ENCODE data around the gene AHRR. TPM values are rescaled to one million over a fixed set of nuclear protein-coding genes. Genes with fewer than 3 reads are reported as not detected.

Gene AHRR
- total RNA-seq, 1 donor, result 31.9 TPM

DNA sequence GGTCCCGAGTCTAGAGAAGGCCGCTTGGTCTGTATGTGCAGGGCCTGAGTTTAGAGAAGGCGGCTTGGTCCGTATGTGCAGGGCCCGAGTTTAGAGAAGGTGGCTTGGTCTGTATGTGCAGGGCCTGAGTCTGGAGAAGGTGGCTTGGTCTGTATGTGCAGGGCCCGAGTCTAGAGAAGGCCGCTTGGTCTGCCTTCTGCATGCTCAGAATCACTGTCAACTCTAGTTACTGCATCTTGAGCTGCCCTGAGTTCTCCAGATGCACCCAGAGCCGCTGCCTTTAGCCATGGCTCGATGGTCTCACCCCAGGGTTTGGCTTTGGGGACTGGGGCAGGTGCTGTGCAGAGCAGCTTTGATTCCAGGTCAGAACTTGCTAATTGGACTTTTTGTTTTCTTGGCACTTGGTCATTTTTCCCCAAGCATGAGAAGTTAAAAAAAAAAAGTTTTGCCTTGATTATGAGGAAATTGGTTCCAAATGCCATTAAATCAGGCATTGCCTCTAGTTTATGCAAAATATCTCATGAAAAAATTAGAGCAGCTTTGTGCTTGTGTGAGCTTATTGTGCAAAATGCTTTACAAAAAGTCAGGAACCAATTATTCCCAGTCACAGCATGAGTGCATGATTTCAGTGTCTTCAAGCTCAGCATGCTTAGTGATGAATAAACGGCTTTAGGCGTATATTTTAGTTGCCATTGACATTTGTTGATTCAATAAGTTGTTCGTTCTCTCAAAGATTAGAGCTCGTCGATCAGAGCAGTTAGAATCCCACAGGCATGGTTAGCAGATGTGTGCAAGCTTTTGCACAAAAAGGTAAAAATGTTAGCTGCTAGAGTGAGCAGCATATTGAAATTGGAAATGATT is 96.0 kb downstream of the AHRR start:
- DNase-seq (ENCODE audit: low read depth), result no peak
- TF ChIP-seq, protein P1, sequence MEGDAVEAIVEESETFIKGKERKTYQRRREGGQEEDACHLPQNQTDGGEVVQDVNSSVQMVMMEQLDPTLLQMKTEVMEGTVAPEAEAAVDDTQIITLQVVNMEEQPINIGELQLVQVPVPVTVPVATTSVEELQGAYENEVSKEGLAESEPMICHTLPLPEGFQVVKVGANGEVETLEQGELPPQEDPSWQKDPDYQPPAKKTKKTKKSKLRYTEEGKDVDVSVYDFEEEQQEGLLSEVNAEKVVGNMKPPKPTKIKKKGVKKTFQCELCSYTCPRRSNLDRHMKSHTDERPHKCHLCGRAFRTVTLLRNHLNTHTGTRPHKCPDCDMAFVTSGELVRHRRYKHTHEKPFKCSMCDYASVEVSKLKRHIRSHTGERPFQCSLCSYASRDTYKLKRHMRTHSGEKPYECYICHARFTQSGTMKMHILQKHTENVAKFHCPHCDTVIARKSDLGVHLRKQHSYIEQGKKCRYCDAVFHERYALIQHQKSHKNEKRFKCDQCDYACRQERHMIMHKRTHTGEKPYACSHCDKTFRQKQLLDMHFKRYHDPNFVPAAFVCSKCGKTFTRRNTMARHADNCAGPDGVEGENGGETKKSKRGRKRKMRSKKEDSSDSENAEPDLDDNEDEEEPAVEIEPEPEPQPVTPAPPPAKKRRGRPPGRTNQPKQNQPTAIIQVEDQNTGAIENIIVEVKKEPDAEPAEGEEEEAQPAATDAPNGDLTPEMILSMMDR (IDR thresholded peaks at IDR 0.05; ENCODE audit: insufficient read depth, low read length), result no peak

DNA sequence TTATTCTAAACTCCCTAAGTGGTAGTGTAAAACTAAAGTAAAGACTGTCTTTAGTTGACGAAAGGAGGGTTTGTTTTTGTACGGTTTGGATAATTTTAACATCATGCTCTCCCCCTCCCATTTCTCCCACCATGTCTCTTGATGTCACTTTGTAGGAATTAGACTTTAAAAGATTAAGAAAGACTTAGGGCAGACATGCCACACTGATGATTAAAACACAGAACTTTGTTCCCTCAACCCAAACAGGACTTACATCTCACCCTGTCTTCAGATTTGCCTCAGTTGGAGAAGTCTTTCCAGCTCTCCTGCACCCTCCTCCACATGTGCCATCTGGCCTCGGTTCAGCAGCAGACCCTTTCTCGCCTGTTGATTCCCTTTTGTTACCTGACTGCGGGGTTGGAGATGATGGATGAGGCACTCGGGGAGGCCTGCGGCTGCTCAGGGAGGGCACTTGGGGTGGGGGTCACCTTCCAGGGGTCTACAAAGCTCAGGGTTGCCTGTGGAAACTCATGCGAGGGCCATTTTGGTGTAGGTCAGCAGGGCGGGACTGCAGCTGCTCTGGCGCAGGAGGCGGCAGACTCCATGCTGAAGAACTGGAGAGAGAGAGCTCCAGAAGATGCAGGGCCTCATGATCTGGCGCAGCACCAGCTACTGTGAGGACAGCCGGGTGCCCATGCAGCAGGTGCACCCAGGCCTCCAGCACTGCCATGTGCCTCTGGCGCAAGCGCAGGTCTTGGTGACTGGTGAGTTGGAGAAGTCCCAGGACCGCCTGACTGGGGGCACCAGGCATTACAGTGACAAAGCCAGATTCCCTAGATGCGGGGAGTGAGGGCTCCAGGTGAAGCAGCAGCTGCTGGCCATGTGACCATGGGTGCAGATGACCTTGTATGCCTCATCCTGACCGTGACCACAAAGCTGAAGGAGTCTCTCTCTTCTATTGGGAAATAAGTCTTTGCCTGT is 96.9 kb downstream of the AHRR start:
- H3K4me3 ChIP-seq (ENCODE audit: low read depth, low read length), result no peak overlapping the region
- TF ChIP-seq, protein P1 (IDR thresholded peaks at IDR 0.05; ENCODE audit: insufficient read depth, low read length), result no peak
- no peak for DNase-seq (ENCODE audit: low read depth)

More for the DNA sequence above, 96.0 kb downstream of the AHRR start:
- H3K4me3 ChIP-seq (ENCODE audit: low read depth, low read length), result no peak overlapping the region

DNA sequence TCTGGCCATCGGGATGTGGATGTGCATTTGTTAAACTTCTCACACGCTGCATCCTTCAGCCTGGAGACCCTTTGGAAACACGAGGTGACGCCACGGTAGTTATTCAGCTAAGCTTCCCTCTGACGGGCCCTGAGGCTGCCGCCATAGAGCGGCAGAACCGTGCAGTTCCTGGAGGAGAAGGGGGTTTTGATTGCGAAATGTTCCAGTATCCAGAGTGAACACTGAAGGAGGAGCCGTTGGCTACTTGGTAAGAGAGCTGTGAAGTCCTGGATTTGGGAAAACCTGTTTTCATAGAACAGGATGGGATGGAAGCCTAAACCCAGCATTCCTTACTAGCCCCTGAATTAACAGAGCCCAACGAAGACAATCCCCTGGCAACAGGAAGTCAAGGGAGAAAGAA is 98.5 kb downstream of the AHRR start:
- no peak overlapping the region for H3K4me3 ChIP-seq (ENCODE audit: low read depth, low read length)
- DNase-seq (ENCODE audit: low read depth), result no peak
- TF ChIP-seq, protein P1 (IDR thresholded peaks at IDR 0.05; ENCODE audit: insufficient read depth, low read length), result no peak

DNA sequence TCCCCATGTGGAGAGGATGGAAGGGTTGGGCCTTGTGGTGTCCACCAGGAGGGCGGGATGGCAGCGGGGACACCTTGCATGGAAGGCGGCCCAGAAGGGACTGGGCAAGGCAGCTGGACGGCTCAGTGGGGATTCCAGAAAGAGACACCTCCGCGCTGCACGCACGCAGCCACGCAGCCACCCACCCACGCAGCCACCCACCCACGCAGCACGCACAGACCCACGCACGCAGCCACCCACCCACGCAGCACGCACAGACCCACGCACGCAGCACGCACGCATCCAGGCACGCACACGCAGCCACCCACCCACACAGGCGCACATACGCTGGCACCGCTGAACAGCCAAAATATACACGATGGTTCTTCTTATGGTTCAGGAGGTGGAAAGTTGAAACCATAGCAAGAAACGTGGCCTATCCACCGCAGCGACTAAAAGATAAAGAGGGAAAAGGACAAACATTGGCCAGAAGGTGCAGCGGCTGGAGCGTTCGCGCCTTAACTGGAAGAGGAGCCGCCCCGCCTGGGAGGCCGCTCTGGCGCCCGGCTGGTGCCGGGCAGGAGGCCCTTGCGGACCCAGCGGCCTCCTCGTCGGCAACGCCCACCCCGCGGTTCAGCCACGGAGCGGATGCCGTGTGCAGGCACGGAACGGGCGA is 99.2 kb downstream of the AHRR start:
- TF ChIP-seq, protein P1 (IDR thresholded peaks at IDR 0.05; ENCODE audit: insufficient read depth, low read length), result no peak
- no peak overlapping the region for H3K4me3 ChIP-seq (ENCODE audit: low read depth, low read length)
- no peak for DNase-seq (ENCODE audit: low read depth)

DNA sequence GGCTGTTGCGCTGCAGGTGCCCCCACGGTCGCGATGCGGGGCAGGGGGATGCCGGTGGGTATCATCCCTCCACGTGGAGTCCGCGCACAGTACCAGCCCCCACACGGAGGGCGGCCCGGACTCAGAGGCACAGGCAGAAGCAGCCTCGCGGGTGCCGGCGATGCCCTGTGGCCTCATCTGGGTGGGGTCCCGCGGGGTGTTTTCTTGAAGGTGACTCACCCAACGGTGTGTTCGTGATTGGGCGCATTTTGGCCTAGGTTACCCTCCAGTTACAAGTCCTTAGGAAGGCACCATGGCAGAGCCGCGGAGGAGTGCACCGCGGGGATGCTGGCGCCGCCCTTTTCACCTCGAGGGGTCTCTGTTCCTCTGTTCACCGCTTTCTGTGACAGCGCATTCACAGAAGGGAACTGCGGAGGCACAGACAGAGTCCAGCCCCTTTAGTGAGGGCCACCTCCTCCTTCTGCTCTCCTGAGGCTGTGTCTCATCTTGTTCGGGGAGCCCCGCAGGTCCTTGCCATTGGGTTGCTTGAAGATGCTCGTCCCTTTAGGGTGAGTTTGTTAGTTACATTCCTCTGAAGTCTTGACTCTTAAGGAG is 99.9 kb downstream of the AHRR start:
- TF ChIP-seq, protein P1 (IDR thresholded peaks at IDR 0.05; ENCODE audit: insufficient read depth, low read length), result no peak
- no peak overlapping the region for H3K4me3 ChIP-seq (ENCODE audit: low read depth, low read length)
- DNase-seq (ENCODE audit: low read depth), result no peak

DNA sequence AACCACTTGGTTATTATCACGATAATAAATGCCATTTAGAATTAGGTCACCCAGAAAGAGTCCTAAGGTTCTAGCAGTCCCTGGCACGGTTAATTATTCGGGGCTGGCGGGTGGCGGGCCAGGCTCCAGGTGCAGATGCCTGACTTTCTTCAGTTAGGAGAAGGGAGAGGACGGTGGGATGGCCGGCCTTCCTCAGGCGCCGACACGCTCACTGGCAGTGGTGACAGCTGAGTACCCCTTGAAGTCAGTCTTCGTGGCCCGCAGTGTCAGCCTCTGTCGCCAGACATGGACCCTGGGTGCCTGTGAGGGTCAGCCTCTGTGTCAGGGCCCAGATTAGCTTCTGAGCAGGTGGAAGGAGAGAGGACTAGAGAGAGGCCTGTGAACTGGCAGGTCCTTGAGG is 100.4 kb downstream of the AHRR start:
- DNase-seq (ENCODE audit: low read depth), result no peak
- TF ChIP-seq, protein P1 (IDR thresholded peaks at IDR 0.05; ENCODE audit: insufficient read depth, low read length), result no peak
- H3K4me3 ChIP-seq (ENCODE audit: low read depth, low read length), result no peak overlapping the region

Measured in fibroblast of the aortic adventitia (primary cell).